Kidney epithelial cell (primary cell): Measurements from ENCODE around the gene CYP2S1. TPM values are rescaled to one million over a fixed set of nuclear protein-coding genes. Genes with fewer than 3 reads are reported as not detected.
"Not testable (repeated sequence)": the region's sequence is repeated elsewhere in the genome, so short reads cannot be mapped to it uniquely, and the experiment has no call there.

ENCODE experiments used
- DNase-seq: peaks from one replicate; pipeline ENCODE4 v3.0.0-alpha.2; 2010; ENCODE audit warnings: low read depth
- H3K27me3 ChIP-seq: 2 replicates; pipeline ENCODE4 v1.6.0; 2011; ENCODE audit warnings: low read length; ENCODE audit not compliant: control insufficient read depth, insufficient read depth
- H3K36me3 ChIP-seq: 2 replicates; pipeline ENCODE4 v1.5.1; 2011; ENCODE audit warnings: low read length; ENCODE audit not compliant: control insufficient read depth, insufficient read depth
- H3K4me3 ChIP-seq: 2 replicates; pipeline ENCODE4 v1.5.1; 2011; ENCODE audit warnings: low read depth, mild to moderate bottlenecking, control low read depth, low read length
- total RNA-seq: library from RNA; depleted of rRNA; stranded (reverse); fragments of >200 nt; gene quantifications from 2 replicates; pipeline ENCODE4 v1.2.3, GENCODE V29; 2015
- TF ChIP-seq, protein P1 (sequence below): IDR thresholded peaks from 2 replicates; pipeline ENCODE4 v1.5.1; 2011; ENCODE audit warnings: mild to moderate bottlenecking, moderate library complexity, low read length, control low read depth, inconsistent platforms; ENCODE audit not compliant: insufficient read depth, poor library complexity, severe bottlenecking

Gene CYP2S1
- total RNA-seq, 1 donor from 2014 or later, result 4.9 TPM

DNA sequence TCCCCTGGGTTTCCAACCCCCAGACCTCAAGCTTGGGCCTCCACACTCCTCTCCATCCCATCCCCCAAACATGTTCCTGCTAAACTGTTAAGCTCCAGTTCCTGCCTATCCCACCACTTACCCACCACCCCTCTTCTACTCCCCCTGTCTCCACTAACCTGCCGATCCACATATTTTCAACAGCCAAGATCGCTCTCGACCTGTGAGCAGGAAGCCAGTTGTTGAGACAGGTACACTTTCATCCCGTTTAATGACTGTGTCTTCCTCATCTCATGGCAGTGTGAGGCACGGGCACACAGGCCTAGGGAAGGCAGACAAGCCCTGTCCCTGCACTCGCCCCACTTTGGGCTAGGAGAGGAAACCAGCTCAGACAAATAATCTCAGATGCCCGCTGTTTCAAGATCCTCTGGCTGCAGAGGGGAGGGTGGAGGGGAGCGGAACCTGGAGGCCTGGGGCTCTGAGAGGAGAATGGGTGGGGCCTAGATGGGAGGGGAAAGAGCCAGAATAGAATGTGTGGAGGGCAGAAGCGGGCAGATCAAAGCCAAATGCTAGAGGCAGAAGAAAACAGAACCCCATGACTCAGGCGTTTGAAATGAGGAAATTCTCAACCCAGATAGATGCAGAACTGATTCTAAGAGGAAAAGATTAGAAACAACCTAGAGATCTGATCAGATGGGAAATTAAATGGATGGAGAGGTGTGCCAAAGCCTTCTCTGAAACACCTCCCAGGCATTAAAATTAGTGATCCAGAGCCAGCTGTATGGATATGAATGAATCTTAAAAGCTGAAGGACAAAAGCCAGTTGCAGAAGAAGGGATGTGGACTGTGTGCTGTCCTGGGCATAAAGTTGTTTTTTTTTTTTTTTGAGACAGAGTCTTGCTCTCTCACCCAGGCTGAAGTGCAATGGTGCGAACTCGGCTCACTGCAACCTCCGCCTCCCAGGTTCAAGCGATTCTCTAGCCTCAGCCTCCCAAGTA is 16.9 kb upstream of the CYP2S1 start:
- H3K4me3 ChIP-seq, result no peak overlapping the region
- no peaks in the 10 kb centered on the region for H3K27me3 ChIP-seq
- peak; percentile 87 for DNase-seq
- H3K36me3 ChIP-seq, result no peaks in the 10 kb centered on the region
- TF ChIP-seq, protein P1, sequence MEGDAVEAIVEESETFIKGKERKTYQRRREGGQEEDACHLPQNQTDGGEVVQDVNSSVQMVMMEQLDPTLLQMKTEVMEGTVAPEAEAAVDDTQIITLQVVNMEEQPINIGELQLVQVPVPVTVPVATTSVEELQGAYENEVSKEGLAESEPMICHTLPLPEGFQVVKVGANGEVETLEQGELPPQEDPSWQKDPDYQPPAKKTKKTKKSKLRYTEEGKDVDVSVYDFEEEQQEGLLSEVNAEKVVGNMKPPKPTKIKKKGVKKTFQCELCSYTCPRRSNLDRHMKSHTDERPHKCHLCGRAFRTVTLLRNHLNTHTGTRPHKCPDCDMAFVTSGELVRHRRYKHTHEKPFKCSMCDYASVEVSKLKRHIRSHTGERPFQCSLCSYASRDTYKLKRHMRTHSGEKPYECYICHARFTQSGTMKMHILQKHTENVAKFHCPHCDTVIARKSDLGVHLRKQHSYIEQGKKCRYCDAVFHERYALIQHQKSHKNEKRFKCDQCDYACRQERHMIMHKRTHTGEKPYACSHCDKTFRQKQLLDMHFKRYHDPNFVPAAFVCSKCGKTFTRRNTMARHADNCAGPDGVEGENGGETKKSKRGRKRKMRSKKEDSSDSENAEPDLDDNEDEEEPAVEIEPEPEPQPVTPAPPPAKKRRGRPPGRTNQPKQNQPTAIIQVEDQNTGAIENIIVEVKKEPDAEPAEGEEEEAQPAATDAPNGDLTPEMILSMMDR, result no peak

DNA sequence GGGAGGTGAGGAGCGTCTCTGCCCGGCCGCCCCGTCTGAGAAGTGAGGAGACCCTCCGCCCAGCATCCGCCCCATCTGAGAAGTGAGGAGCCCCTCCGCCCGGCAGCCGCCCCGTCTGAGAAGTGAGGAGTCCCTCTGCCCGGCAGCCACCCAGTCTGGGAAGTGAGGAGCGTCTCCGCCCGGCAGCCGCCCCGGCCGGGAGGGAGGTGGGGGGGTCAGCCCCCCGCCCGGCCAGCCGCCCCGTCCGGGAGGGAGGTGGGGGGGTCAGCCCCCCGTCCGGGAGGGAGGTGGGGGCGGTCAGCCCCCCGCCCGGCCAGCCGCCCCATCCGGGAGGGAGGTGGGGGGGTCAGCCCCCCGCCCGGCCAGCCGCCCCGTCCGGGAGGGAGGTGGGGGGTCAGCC is 12.8 kb upstream of the CYP2S1 start:
- H3K4me3 ChIP-seq, H3K27me3 ChIP-seq, DNase-seq, H3K36me3 ChIP-seq: not testable (repeated sequence)

DNA sequence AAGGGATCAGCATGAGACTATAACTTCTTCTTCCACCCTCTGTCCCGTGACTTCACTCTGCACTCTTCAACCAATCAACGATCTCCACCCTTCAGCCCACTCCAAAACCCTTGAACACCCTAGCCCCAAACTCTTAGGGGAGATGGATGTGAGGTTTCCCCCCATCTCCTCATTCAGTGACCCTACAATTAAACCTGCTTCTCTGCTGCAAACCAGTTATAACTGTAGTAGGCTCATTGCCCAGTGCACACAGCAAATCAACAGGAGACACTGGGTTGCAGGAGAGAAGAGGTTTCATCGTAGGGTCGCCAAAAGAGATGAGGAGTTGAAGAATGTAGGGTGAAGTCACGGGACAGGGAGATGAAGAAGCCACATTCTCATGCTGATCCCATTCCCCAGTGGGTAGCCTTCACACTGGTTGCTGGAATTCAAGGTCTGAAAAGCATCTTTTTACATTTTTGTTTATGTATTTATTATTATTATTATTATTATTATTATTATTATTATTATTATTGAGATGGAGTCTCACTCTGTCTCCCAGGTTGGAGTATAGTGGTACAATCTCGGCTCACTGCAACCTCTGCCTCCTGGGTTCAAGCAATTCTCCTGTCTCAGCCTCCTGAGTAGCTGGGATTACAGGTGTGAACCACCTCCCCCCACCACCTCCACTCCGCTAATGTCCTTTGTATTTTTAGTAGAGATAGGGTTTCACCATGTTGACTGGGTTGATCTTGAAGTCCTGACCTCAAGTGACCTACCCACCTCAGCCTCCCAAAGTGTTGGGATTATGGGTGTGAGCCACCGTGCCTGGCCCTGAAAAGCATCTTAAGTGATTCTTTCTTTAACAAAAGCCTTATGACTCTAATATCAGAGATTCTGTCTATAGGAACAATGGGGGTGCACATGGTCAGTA is 5.8 kb upstream of the CYP2S1 start:
- TF ChIP-seq, protein P1, result no peak
- Histone ChIP-seq H3K4me3 (no peak overlapping the region), H3K36me3 (no peaks in the 10 kb centered on the region), H3K27me3 (no peaks in the 10 kb centered on the region)
- DNase-seq, result no peak

DNA sequence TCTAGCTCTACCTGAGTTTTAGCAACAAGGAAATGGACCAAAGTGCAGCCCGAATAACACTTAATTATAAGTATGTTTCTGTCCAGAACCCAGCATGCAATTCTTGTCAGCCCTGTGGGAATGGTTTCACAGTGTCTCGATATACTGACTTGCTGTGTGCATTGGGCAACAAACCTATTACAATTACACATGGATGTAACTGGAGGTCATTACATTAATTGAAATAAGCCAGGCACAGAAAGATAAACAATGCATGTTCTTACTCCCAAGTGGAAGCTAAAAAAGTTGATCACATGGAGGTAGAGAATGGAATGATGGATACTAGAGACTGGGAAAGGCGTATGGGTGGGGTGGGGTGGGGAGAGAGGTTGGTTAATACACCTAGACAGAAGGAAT is 5.1 kb upstream of the CYP2S1 start:
- H3K36me3 ChIP-seq, result no peaks in the 10 kb centered on the region

DNA sequence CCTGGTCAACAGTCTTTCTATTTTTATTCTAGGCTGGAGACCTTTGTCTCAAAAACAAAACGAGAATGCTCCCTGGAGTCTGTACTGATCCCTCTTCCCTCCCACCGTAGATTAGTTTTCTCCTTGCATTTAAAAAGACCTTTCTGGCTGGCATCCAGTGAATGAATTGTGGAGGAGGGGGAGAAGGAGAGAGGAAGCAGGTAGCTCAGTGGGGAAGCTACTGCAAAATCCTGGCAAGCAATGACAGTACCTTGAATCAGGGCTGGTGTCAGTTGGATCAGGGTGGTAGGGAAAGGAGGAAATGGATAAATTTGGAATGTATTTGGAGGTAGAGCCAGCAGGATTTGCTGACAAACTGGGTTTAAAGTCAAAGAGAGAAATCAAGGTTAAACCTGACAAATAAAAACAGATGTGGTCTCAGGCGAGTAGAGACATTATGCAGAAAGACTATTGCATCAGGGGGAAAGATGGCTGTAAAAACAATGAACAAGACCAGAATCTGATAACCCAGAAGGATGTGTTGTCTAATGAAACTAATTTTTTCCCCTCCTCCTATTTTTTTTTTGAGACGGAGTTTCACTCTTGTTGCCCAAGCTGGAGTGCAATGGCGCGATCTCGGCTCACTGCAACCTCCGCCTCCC is 3.5 kb upstream of the CYP2S1 start:
- no peaks in the 10 kb centered on the region for H3K36me3 ChIP-seq
- no peak for DNase-seq
- TF ChIP-seq, protein P1, result no peak
- no peaks in the 10 kb centered on the region for H3K27me3 ChIP-seq
- no peak overlapping the region for H3K4me3 ChIP-seq

More for the DNA sequence above, 5.1 kb upstream of the CYP2S1 start:
- no peak for DNase-seq
- Histone ChIP-seq H3K4me3 (no peak overlapping the region), H3K27me3 (no peaks in the 10 kb centered on the region)
- TF ChIP-seq, protein P1, result no peak
